ENCODE results near the gene HDGFL3.
"Not testable (repeated sequence)": the region's sequence is repeated elsewhere in the genome, so short reads cannot be mapped to it uniquely, and the experiment has no call there.

DNA sequence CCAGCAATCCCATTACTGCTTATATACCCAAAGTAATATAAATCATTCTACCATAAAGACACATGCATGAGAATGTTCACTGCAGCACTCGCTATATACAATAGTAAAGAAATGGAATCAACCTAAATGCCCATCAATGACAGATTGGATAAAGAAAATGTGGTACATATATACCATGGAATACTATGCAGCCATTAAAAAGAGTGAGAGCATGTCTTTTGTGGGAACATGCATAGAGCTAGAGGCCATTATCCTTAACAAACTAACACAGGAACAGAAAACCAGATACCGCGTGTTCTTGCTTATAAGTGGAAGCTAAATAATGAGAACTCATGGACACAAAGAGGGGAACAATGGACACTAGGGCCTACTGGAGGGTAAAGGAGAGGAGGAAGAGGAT, 65.5 kb downstream of the HDGFL3 start:
- TF ChIP-seq, protein P1, sequence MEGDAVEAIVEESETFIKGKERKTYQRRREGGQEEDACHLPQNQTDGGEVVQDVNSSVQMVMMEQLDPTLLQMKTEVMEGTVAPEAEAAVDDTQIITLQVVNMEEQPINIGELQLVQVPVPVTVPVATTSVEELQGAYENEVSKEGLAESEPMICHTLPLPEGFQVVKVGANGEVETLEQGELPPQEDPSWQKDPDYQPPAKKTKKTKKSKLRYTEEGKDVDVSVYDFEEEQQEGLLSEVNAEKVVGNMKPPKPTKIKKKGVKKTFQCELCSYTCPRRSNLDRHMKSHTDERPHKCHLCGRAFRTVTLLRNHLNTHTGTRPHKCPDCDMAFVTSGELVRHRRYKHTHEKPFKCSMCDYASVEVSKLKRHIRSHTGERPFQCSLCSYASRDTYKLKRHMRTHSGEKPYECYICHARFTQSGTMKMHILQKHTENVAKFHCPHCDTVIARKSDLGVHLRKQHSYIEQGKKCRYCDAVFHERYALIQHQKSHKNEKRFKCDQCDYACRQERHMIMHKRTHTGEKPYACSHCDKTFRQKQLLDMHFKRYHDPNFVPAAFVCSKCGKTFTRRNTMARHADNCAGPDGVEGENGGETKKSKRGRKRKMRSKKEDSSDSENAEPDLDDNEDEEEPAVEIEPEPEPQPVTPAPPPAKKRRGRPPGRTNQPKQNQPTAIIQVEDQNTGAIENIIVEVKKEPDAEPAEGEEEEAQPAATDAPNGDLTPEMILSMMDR (conservative IDR thresholded peaks at IDR 0.05; ENCODE audit: low read depth in 2 of 2): not testable (repeated sequence)
- TF ChIP-seq POLR2AphosphoS5 (IDR thresholded peaks at IDR 0.05; ENCODE audit: low read depth): not testable (repeated sequence)
